Measurements from ENCODE around the gene CNIH2. TPM values are rescaled to one million over a fixed set of nuclear protein-coding genes. Genes with fewer than 3 reads are reported as not detected.
A peak's percentile ranks its signal among the peaks of the same experiment; 100 is the strongest.

Gene CNIH2
- total and polyA plus RNA-seq, 4 donors: 1.1 to 3.4 (median 1.5) TPM

DNA sequence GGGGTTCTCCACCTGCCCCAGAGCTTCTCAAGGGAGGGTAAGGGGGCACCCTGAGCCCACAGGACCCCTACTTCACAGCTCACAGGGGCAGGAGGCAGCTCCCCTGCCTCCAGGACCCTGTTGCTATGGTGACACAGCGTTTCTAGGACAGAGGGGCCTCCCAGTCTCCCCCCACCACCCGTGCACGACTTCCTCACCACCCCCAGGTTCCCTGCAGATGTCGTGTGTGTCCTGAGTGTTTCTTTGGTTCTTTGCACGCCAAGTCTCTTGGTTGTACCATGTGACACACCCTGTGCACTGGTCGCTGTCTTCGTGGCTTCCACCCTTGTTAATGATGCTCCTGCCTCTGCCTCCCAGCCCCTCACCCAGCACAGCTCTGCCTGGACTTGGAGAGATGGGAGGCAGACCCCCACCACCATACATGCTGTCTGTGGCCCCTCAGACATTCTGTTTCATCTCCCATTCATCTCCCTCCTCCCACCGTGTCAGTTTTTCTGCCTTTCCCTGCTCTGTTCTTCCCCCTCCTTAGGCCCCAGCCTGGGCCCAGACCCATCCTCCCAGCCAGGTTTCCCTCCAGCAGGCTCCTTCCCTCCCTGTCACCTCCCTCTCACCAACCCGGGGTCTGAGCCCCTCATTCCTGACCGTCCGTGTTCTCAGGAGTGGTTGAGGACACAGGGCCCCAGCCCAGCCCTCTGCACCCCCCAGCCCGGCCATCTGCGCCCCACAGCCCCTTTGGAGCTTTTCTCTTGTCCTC lies 34.0 kb upstream of the CNIH2 start:
- no peak overlapping the region for H3K9ac ChIP-seq (ENCODE audit: insufficient read depth in 1 of 2, low read length in 2 of 2)
- H3K9me3 ChIP-seq (ENCODE audit: control insufficient read depth in 4 of 4, insufficient read depth in 3 of 4, low read length in 3 of 4): no peaks in the 10 kb centered on the region
- H3K27ac ChIP-seq (ENCODE audit: low read depth in 1 of 2, low read length in 1 of 2): no peak overlapping the region
- no peaks in the 10 kb centered on the region for H3K4me1 ChIP-seq (ENCODE audit: control insufficient read depth in 5 of 5, insufficient read depth in 5 of 5, low read length in 5 of 5)
- peak overlapping the region; percentile 3 for H3K4me3 ChIP-seq
- no peak for DNase-seq
- TF ChIP-seq, protein P1, sequence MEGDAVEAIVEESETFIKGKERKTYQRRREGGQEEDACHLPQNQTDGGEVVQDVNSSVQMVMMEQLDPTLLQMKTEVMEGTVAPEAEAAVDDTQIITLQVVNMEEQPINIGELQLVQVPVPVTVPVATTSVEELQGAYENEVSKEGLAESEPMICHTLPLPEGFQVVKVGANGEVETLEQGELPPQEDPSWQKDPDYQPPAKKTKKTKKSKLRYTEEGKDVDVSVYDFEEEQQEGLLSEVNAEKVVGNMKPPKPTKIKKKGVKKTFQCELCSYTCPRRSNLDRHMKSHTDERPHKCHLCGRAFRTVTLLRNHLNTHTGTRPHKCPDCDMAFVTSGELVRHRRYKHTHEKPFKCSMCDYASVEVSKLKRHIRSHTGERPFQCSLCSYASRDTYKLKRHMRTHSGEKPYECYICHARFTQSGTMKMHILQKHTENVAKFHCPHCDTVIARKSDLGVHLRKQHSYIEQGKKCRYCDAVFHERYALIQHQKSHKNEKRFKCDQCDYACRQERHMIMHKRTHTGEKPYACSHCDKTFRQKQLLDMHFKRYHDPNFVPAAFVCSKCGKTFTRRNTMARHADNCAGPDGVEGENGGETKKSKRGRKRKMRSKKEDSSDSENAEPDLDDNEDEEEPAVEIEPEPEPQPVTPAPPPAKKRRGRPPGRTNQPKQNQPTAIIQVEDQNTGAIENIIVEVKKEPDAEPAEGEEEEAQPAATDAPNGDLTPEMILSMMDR (IDR thresholded peaks at IDR 0.05; ENCODE audit: control extremely low read depth, extremely low read depth): no peak
- ATAC-seq (ENCODE audit: insufficient read depth, low FRiP score): no peak
- no peaks in the 10 kb centered on the region for H3K27me3 ChIP-seq (ENCODE audit: control insufficient read depth in 3 of 3, insufficient read depth in 3 of 3, low read length in 2 of 3)
- WGBS, 2 donors: 76 to 81% methylated on average over 13 of the region's 13 CpGs
- peaks cover 2 to 60% (median 21%) of the 10 kb centered on the region in 4 donors for H3K36me3 ChIP-seq (ENCODE audit: control insufficient read depth in 4 of 4, insufficient read depth in 4 of 4, low read length in 4 of 4)

DNA sequence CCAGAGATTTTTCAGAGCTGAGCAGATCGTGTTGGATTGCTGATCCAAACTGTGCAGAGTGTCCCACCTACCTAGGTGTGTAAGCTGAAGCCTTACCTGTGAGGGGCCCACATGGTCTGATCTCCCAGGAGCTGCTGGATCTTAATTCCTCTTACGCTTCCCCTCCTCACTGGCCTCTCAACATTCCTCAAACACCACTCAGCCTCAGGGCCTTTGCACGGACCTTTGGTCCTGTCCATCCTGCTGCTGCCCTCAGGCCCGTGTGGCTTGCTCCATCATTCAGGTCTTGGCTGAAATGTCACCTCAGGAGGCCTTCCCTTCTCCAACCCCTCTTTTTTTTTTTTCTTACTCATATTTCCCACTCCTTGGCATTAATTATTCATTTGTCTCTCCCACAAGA lies 30.7 kb upstream of the CNIH2 start:
- Histone ChIP-seq H3K27ac (ENCODE audit: low read depth in 1 of 2, low read length in 1 of 2) (no peak overlapping the region), H3K9ac (ENCODE audit: insufficient read depth in 1 of 2, low read length in 2 of 2) (no peak overlapping the region), H3K36me3 (ENCODE audit: control insufficient read depth in 4 of 4, insufficient read depth in 4 of 4, low read length in 4 of 4) (peaks cover 0 to 32% (median 12%) of the 10 kb centered on the region in 4 donors), H3K4me1 (ENCODE audit: control insufficient read depth in 5 of 5, insufficient read depth in 5 of 5, low read length in 5 of 5) (no peaks in the 10 kb centered on the region), H3K4me3 (no peak overlapping the region), H3K27me3 (ENCODE audit: control insufficient read depth in 3 of 3, insufficient read depth in 3 of 3, low read length in 2 of 3) (no peaks in the 10 kb centered on the region), H3K9me3 (ENCODE audit: control insufficient read depth in 4 of 4, insufficient read depth in 3 of 4, low read length in 3 of 4) (no peaks in the 10 kb centered on the region)
- ATAC-seq (ENCODE audit: insufficient read depth, low FRiP score) (no peak), DNase-seq (no peak)
- 93 to 96% methylated on average over 4 of the region's 4 CpGs for whole genome bisulfite sequencing, 2 donors
- TF ChIP-seq, protein P1 (IDR thresholded peaks at IDR 0.05; ENCODE audit: control extremely low read depth, extremely low read depth): no peak

DNA sequence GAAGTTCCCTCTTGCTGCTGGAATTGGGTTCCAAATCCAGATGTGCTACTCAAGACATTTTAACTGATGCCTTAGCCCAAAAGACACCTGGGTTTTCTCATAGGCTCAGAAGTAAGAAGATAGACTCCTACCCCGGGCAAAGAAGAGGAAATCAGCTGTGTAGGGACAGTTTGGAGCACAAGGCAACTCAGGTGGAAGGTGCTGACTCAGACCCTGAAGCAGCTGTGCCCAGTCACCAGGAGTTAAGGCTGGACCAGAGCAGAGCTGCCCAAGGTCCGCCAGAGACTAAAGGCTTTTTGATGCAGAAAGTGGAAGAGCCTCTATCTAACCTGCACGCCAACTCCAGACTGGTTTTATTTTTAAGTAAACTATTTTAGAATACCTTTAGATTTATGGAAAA lies 30.2 kb upstream of the CNIH2 start:
- peaks cover 0 to 28% (median 9%) of the 10 kb centered on the region in 4 donors for H3K36me3 ChIP-seq (ENCODE audit: control insufficient read depth in 4 of 4, insufficient read depth in 4 of 4, low read length in 4 of 4)
- no peak overlapping the region for H3K9ac ChIP-seq (ENCODE audit: insufficient read depth in 1 of 2, low read length in 2 of 2)
- ATAC-seq (ENCODE audit: insufficient read depth, low FRiP score) (no peak), DNase-seq (no peak)
- TF ChIP-seq, protein P1 (IDR thresholded peaks at IDR 0.05; ENCODE audit: control extremely low read depth, extremely low read depth): no peak
- no peaks in the 10 kb centered on the region for H3K27me3 ChIP-seq (ENCODE audit: control insufficient read depth in 3 of 3, insufficient read depth in 3 of 3, low read length in 2 of 3)
- 88 to 92% methylated on average over 3 of the region's 3 CpGs for WGBS, 2 donors
- no peaks in the 10 kb centered on the region for H3K9me3 ChIP-seq (ENCODE audit: control insufficient read depth in 4 of 4, insufficient read depth in 3 of 4, low read length in 3 of 4)
- H3K4me3 ChIP-seq: no peak overlapping the region
- no peak overlapping the region for H3K27ac ChIP-seq (ENCODE audit: low read depth in 1 of 2, low read length in 1 of 2)
- H3K4me1 ChIP-seq (ENCODE audit: control insufficient read depth in 5 of 5, insufficient read depth in 5 of 5, low read length in 5 of 5): no peaks in the 10 kb centered on the region
